DND-41 (cell line): ENCODE measurements around the gene ABCA2.

ENCODE experiments used
- CTCF ChIP-seq: IDR thresholded peaks from 2 replicates; pipeline ENCODE4 v1.5.1; 2012; ENCODE audit warnings: borderline replicate concordance, low read length, moderate library complexity, mild to moderate bottlenecking; ENCODE audit not compliant: poor library complexity, severe bottlenecking; ENCODE audit errors: extremely low read depth
- EZH2 ChIP-seq: IDR thresholded peaks from 3 replicates; pipeline ENCODE4 v1.6.1; 2012; ENCODE audit warnings: borderline replicate concordance, low read depth, mild to moderate bottlenecking, moderate library complexity, low read length, inconsistent platforms; ENCODE audit not compliant: severe bottlenecking

- TF ChIP-seq EZH2 (no peak), CTCF (no peak)
These were observed 70.6 kb downstream of the ABCA2 start for GRCh38 chr9:136957461-136957860.
